Liver (tissue), 9 donors: Measurements from ENCODE around the gene OSBPL1A. TPM values are rescaled to one million over a fixed set of nuclear protein-coding genes. Genes with fewer than 3 reads are reported as not detected.

Experiments used
- DNase-seq: peaks from one replicate; pipeline ENCODE4 v3.0.0-alpha.2; 2017; ENCODE audit warnings: low spot score
- H3K27ac ChIP-seq, 2 donors: one replicate each; pipeline ENCODE4 v1.7.0; 2013; ENCODE audit warnings: inconsistent platforms in 2 of 2, low read length in 2 of 2, control low read depth in 1 of 2, low read depth in 1 of 2, mild to moderate bottlenecking in 1 of 2
- H3K27me3 ChIP-seq, 4 donors: one replicate each; pipeline versions ENCODE4 v1.6.1 to v1.7.0; 2013; ENCODE audit warnings: low read length in 3 of 4, inconsistent platforms in 1 of 4, mild to moderate bottlenecking in 1 of 4, moderate library complexity in 1 of 4; ENCODE audit not compliant: control insufficient read depth in 4 of 4, insufficient read depth in 4 of 4
- H3K36me3 ChIP-seq, 4 donors: one replicate each; pipeline versions ENCODE4 v1.6.1 to v1.7.0; 2013; ENCODE audit warnings: low read length in 3 of 4, mild to moderate bottlenecking in 3 of 4, low read depth in 1 of 4, moderate library complexity in 1 of 4; ENCODE audit not compliant: control insufficient read depth in 4 of 4, insufficient read depth in 3 of 4
- H3K4me1 ChIP-seq, 4 donors: one replicate each; pipeline versions ENCODE4 v1.6.1 to v1.7.0; 2013; ENCODE audit warnings: low read length in 3 of 4, mild to moderate bottlenecking in 3 of 4, moderate library complexity in 1 of 4; ENCODE audit not compliant: control insufficient read depth in 4 of 4, insufficient read depth in 4 of 4
- H3K4me3 ChIP-seq, 3 donors: one replicate each; pipeline versions ENCODE4 v1.6.1 to v1.7.0; 2013; ENCODE audit warnings: low read length in 3 of 3, control low read depth in 1 of 3, low read depth in 1 of 3, mild to moderate bottlenecking in 1 of 3
- H3K9ac ChIP-seq, 2 donors: one replicate each; pipeline ENCODE4 v1.7.0; 2013; ENCODE audit warnings: low read length in 2 of 2, mild to moderate bottlenecking in 2 of 2, moderate library complexity in 2 of 2, control low read depth in 1 of 2, low read depth in 1 of 2
- H3K9me3 ChIP-seq, 4 donors: one replicate each; pipeline versions ENCODE4 v1.6.1 to v1.7.0; 2013; ENCODE audit warnings: low read length in 3 of 4; ENCODE audit not compliant: control insufficient read depth in 4 of 4
- EGR1 ChIP-seq, 2 donors: IDR thresholded peaks; 2 replicates each; pipeline ENCODE4 v1.6.1; 2016 to 2018; ENCODE audit warnings: antibody characterized with exemption in 2 of 2, low read depth in 2 of 2
- FOXA1 ChIP-seq: IDR thresholded peaks from 2 replicates; pipeline ENCODE4 v1.6.1; 2016; ENCODE audit warnings: antibody characterized with exemption
- FOXA2 ChIP-seq: IDR thresholded peaks from 2 replicates; pipeline ENCODE4 v1.6.1; 2016; ENCODE audit warnings: antibody characterized with exemption
- GABPA ChIP-seq, 2 donors: IDR thresholded peaks in 1 of 2; conservative IDR thresholded peaks in 1 of 2; 2 replicates each; pipeline ENCODE4 v1.6.1; 2016; ENCODE audit warnings: antibody characterized with exemption in 2 of 2, mild to moderate bottlenecking in 1 of 2, moderate library complexity in 1 of 2
- HNF4A ChIP-seq, 2 donors: conservative IDR thresholded peaks; 2 replicates each; pipeline ENCODE4 v1.6.1; 2016; ENCODE audit warnings: antibody characterized with exemption in 2 of 2, mild to moderate bottlenecking in 2 of 2
- HNF4G ChIP-seq: IDR thresholded peaks from 2 replicates; pipeline ENCODE4 v1.6.1; 2016; ENCODE audit warnings: antibody characterized with exemption
- JUND ChIP-seq, 2 donors: IDR thresholded peaks; 2 replicates each; pipeline ENCODE4 v1.6.1; 2016; ENCODE audit warnings: antibody characterized with exemption in 2 of 2
- MAX ChIP-seq: IDR thresholded peaks from 2 replicates; pipeline ENCODE4 v1.6.1; 2016; ENCODE audit warnings: antibody characterized with exemption
- NR2F2 ChIP-seq: IDR thresholded peaks from 2 replicates; pipeline ENCODE4 v1.6.1; 2016; ENCODE audit warnings: antibody characterized with exemption
- RAD21 ChIP-seq, 2 donors: IDR thresholded peaks; 2 replicates each; pipeline ENCODE4 v1.6.1; 2016; ENCODE audit warnings: antibody characterized with exemption in 2 of 2, mild to moderate bottlenecking in 2 of 2
- SP1 ChIP-seq: IDR thresholded peaks from 2 replicates; pipeline ENCODE4 v1.6.1; 2018; ENCODE audit warnings: antibody characterized with exemption, mild to moderate bottlenecking
- TAF1 ChIP-seq: conservative IDR thresholded peaks from 2 replicates; pipeline ENCODE4 v1.6.1; 2016; ENCODE audit warnings: antibody characterized with exemption, mild to moderate bottlenecking
- YY1 ChIP-seq: IDR thresholded peaks from 2 replicates; pipeline ENCODE4 v1.6.1; 2016; ENCODE audit warnings: antibody characterized with exemption, mild to moderate bottlenecking
- ZBTB33 ChIP-seq: IDR thresholded peaks from 2 replicates; pipeline ENCODE4 v1.6.1; 2016; ENCODE audit warnings: antibody characterized with exemption
- WGBS: extraction: QIAGEN DNeasy Blood & Tissue Kit; methylation state at CpG from one replicate; pipeline ENCODE4 v1.1.7; 2013; 5-methylcytosine and 5-hydroxymethylcytosine counted together
- polyA plus RNA-seq, 2 donors: library from polyadenylated mRNA; stranded (reverse) in 1 of 2; unstranded in 1 of 2; fragments of 200-250 nt in 1 of 2; fragments of >200 nt in 1 of 2; fragmentation: Nextera tagmentation in 1 of 2; extraction: Ambion mirVana in 1 of 2; gene quantifications; one replicate each; pipeline versions ENCODE4 v1.2.1 to v1.2.3, GENCODE V29; 2013 to 2015
- total RNA-seq, 2 donors: library from RNA; depleted of rRNA; stranded (reverse); fragments of >200 nt; gene quantifications; one replicate each; pipeline ENCODE4 v1.2.3, GENCODE V29; 2014
- TF ChIP-seq, protein P1 (sequence below): IDR thresholded peaks from 2 replicates; pipeline ENCODE4 v1.6.1; 2016; ENCODE audit warnings: antibody characterized with exemption
- TF ChIP-seq, protein P2 (sequence below): IDR thresholded peaks from 2 replicates; pipeline ENCODE4 v1.6.1; 2016; ENCODE audit warnings: antibody characterized with exemption, mild to moderate bottlenecking
- TF ChIP-seq, protein P3 (sequence below): fragments of 150-350 bp; IDR thresholded peaks from 2 replicates; pipeline ENCODE4 v1.5.1; 2017; ENCODE audit warnings: improper control_type of control experiment, low read depth, low read length; ENCODE audit not compliant: missing input control
- donor health status: healthy.
- donor health status: healthy.
- donor health status: healthy.
- donor health status: healthy.
- donor health status: healthy.

OSBPL1A gene
- total and polyA plus RNA-seq, 4 donors = 5.4 to 12.6 (median 8.9) TPM

GRCh38 chr18:24380163-24380747 is 17.4 kb downstream of the OSBPL1A start:
- Histone ChIP-seq H3K27ac (no peak overlapping the region), H3K9ac (no peak overlapping the region), H3K27me3 (no peaks in the 10 kb centered on the region), H3K4me1 (no peaks in the 10 kb centered on the region), H3K9me3 (no peaks in the 10 kb centered on the region), H3K4me3 (no peak overlapping the region), H3K36me3 (no peaks in the 10 kb centered on the region)
- WGBS = 98% methylated on average over 6 of the region's 6 CpGs
- no peak for DNase-seq
- no peak for TF ChIP-seq HNF4G
- TF ChIP-seq FOXA1 = no peak
- no peak for TF ChIP-seq YY1
- TF ChIP-seq RAD21 (IDR thresholded peaks at IDR 0.05) = no peak
- no peak for TF ChIP-seq JUND (IDR thresholded peaks at IDR 0.05)
- TF ChIP-seq SP1 = no peak
- TF ChIP-seq, protein P1, sequence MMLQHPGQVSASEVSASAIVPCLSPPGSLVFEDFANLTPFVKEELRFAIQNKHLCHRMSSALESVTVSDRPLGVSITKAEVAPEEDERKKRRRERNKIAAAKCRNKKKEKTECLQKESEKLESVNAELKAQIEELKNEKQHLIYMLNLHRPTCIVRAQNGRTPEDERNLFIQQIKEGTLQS = no peak
- no peak for TF ChIP-seq NR2F2
- no peak for TF ChIP-seq TAF1
- no peak for TF ChIP-seq MAX
- TF ChIP-seq, protein P2, sequence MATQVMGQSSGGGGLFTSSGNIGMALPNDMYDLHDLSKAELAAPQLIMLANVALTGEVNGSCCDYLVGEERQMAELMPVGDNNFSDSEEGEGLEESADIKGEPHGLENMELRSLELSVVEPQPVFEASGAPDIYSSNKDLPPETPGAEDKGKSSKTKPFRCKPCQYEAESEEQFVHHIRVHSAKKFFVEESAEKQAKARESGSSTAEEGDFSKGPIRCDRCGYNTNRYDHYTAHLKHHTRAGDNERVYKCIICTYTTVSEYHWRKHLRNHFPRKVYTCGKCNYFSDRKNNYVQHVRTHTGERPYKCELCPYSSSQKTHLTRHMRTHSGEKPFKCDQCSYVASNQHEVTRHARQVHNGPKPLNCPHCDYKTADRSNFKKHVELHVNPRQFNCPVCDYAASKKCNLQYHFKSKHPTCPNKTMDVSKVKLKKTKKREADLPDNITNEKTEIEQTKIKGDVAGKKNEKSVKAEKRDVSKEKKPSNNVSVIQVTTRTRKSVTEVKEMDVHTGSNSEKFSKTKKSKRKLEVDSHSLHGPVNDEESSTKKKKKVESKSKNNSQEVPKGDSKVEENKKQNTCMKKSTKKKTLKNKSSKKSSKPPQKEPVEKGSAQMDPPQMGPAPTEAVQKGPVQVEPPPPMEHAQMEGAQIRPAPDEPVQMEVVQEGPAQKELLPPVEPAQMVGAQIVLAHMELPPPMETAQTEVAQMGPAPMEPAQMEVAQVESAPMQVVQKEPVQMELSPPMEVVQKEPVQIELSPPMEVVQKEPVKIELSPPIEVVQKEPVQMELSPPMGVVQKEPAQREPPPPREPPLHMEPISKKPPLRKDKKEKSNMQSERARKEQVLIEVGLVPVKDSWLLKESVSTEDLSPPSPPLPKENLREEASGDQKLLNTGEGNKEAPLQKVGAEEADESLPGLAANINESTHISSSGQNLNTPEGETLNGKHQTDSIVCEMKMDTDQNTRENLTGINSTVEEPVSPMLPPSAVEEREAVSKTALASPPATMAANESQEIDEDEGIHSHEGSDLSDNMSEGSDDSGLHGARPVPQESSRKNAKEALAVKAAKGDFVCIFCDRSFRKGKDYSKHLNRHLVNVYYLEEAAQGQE = no peak
- TF ChIP-seq, protein P3, sequence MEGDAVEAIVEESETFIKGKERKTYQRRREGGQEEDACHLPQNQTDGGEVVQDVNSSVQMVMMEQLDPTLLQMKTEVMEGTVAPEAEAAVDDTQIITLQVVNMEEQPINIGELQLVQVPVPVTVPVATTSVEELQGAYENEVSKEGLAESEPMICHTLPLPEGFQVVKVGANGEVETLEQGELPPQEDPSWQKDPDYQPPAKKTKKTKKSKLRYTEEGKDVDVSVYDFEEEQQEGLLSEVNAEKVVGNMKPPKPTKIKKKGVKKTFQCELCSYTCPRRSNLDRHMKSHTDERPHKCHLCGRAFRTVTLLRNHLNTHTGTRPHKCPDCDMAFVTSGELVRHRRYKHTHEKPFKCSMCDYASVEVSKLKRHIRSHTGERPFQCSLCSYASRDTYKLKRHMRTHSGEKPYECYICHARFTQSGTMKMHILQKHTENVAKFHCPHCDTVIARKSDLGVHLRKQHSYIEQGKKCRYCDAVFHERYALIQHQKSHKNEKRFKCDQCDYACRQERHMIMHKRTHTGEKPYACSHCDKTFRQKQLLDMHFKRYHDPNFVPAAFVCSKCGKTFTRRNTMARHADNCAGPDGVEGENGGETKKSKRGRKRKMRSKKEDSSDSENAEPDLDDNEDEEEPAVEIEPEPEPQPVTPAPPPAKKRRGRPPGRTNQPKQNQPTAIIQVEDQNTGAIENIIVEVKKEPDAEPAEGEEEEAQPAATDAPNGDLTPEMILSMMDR = no peak
- no peak for TF ChIP-seq HNF4A (conservative IDR thresholded peaks at IDR 0.05)
- TF ChIP-seq ZBTB33 = no peak
- TF ChIP-seq GABPA (IDR thresholded peaks at IDR 0.05 in 1 of 2, conservative IDR thresholded peaks at IDR 0.05 in 1 of 2) = no peak
- TF ChIP-seq FOXA2 = no peak
- TF ChIP-seq EGR1 (IDR thresholded peaks at IDR 0.05; ENCODE audit: low read depth in 2 of 2) = no peak
